Subcutaneous abdominal adipose tissue (tissue), 5 donors: ENCODE measurements around the gene SEC63.

Source experiments
- H3K27ac ChIP-seq: one replicate; pipeline ENCODE4 v1.7.0; 2013; ENCODE audit warnings: low read depth, mild to moderate bottlenecking, inconsistent platforms, low read length, moderate library complexity
- H3K27me3 ChIP-seq, 5 donors: one replicate each; pipeline ENCODE4 v1.7.0; 2013; ENCODE audit warnings: low read length in 5 of 5, inconsistent platforms in 1 of 5; ENCODE audit not compliant: control insufficient read depth in 5 of 5, insufficient read depth in 4 of 5
- H3K36me3 ChIP-seq, 5 donors: one replicate each; pipeline ENCODE4 v1.7.0; 2013; ENCODE audit warnings: low read length in 5 of 5; ENCODE audit not compliant: control insufficient read depth in 5 of 5, insufficient read depth in 5 of 5
- H3K4me1 ChIP-seq, 5 donors: one replicate each; pipeline ENCODE4 v1.7.0; 2013; ENCODE audit warnings: low read length in 5 of 5, mild to moderate bottlenecking in 3 of 5, moderate library complexity in 1 of 5; ENCODE audit not compliant: control insufficient read depth in 5 of 5, insufficient read depth in 5 of 5
- H3K4me3 ChIP-seq, 5 donors: one replicate each; pipeline ENCODE4 v1.7.0; 2013; ENCODE audit warnings: low read length in 5 of 5, low read depth in 1 of 5
- H3K9ac ChIP-seq, 5 donors: one replicate each; pipeline ENCODE4 v1.7.0; 2013; ENCODE audit warnings: low read length in 5 of 5, mild to moderate bottlenecking in 4 of 5, moderate library complexity in 3 of 5
- H3K9me3 ChIP-seq, 5 donors: one replicate each; pipeline ENCODE4 v1.7.0; 2013; ENCODE audit warnings: low read length in 5 of 5; ENCODE audit not compliant: control insufficient read depth in 5 of 5
- donor health status: healthy.
- donor health status: healthy.
- donor health status: healthy.
- donor health status: healthy.
- donor health status: healthy.

SEC63 gene

DNA sequence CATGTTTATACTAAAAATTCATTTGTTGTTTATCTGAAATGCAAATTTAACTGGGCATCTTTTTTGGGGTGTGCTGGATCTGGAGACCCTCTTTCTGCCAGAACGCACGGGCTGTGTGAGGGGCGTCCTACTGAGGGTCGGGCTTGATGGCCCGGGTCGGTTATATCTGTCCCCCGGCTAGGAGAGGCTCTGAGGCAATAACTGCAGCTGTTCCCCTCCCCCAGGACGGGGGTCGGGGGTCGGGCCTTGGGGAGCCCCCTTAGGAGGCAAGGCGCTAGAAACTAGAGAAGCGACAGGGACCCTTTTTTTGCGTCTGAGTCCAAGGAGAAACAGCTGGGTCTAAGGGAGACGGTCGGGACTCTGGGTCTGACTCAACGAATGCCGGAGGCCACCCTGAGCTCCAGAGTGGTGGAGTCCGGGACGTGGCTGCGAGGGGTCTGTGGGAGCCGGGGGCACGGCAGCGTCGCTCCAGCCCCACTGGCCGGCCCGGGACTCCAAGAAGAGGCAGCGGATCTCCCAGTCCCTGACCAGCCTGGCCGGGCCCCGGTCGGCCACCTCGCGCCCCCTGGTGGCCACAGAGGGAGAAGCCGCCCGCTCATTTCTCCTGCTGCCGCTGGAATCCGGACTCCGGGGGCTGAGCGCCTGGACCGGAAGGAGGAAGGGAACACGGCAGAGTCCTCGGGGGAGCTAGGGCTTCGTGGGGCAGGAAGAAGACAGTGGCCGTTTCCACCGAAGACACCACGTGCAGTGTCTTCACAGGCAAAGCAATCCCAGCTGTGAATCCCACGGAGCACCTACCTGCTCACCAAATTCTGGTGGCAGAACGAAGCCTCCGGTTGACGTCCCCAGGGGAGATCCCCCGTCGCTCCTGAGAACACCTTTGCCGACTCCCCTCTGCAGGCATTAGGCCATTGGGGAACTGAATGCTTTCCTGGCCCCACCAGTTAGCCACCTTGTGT, 109.9 kb downstream of the SEC63 start:
- H3K4me3 ChIP-seq: peak overlapping the region; percentile 59 to 82 (median 67)
- H3K9ac ChIP-seq: peak overlapping the region in 3 of 5 donors; percentile 54 to 65 (median 62)

GRCh38 chr6:107846262-107846795, 111.7 kb downstream of the SEC63 start:
- H3K4me3 ChIP-seq: no peak overlapping the region
- no peak overlapping the region for H3K27ac ChIP-seq
- no peak overlapping the region for H3K9ac ChIP-seq
- peaks cover 0 to 10% (median 5%) of the 10 kb centered on the region in 5 donors for H3K27me3 ChIP-seq
- no peaks in the 10 kb centered on the region for H3K9me3 ChIP-seq
- H3K36me3 ChIP-seq: no peaks in the 10 kb centered on the region
- H3K4me1 ChIP-seq: peaks cover 2 to 12% (median 10%) of the 10 kb centered on the region in 5 donors

More for the DNA sequence above, 109.9 kb downstream of the SEC63 start:
- no peaks in the 10 kb centered on the region for H3K36me3 ChIP-seq
- no peaks in the 10 kb centered on the region for H3K9me3 ChIP-seq
- H3K4me1 ChIP-seq: peaks cover 2 to 12% (median 10%) of the 10 kb centered on the region in 5 donors
- H3K27ac ChIP-seq: no peak overlapping the region
- peaks cover 0 to 10% (median 5%) of the 10 kb centered on the region in 5 donors for H3K27me3 ChIP-seq

DNA sequence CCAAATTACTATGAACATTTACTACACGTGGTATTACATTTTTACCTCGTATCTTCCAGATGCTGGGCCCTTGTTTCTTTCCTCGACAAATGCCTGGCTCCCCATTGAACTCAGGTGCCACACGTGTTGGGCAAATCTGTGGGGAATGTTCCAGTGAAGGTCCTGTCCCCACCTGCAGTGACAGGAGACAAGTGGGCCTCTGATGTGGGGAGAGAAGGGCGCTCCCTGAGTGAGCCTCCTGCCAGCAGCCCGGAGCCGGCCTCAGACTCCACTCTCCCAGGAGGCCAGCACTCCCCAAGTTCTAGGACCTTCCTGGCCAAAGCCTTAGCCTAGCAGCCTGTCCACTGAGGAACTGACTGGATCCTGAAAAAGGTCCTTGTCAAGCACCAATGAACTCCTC, 112.2 kb downstream of the SEC63 start:
- H3K4me1 ChIP-seq: peaks cover 2 to 12% (median 10%) of the 10 kb centered on the region in 5 donors
- H3K4me3 ChIP-seq: no peak overlapping the region
- no peaks in the 10 kb centered on the region for H3K9me3 ChIP-seq
- H3K27ac ChIP-seq: no peak overlapping the region
- no peaks in the 10 kb centered on the region for H3K36me3 ChIP-seq
- H3K27me3 ChIP-seq: peaks cover 0 to 10% (median 5%) of the 10 kb centered on the region in 5 donors
- H3K9ac ChIP-seq: no peak overlapping the region

- H3K27ac ChIP-seq: no peak overlapping the region
- H3K9ac ChIP-seq: no peak overlapping the region
- H3K27me3 ChIP-seq: peaks cover 0 to 8% (median 5%) of the 10 kb centered on the region in 5 donors
- no peaks in the 10 kb centered on the region for H3K36me3 ChIP-seq
- H3K9me3 ChIP-seq: no peaks in the 10 kb centered on the region
- no peak overlapping the region for H3K4me3 ChIP-seq
- H3K4me1 ChIP-seq: peaks cover under 1 to 8% (median 6%) of the 10 kb centered on the region in 5 donors
Observed at GRCh38 chr6:107843400-107843799, 114.6 kb downstream of the SEC63 start.

DNA sequence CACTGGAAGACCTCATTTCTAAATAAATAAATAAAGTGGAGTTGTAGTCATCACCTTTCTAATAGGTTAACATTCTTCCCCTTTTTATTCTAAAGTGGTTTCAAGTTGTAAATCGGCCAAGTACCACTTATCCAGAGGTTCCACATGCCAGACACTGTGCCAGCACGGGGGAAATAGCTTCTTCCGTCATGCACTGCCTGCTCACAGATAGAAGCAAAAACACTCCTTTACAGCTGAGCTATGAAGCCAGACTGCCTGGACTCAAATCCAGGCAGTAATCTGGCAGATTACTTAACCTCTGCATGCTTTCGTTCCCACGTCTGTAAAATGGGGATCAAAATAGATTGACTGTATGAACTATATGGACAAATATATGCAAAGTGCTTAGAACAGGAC, 116.7 kb downstream of the SEC63 start:
- H3K27me3 ChIP-seq: peaks cover 0 to 2% (median 0%) of the 10 kb centered on the region in 5 donors
- no peak overlapping the region for H3K9ac ChIP-seq
- H3K9me3 ChIP-seq: no peaks in the 10 kb centered on the region
- no peak overlapping the region for H3K27ac ChIP-seq
- H3K4me1 ChIP-seq: no peaks in the 10 kb centered on the region
- no peaks in the 10 kb centered on the region for H3K36me3 ChIP-seq
- no peak overlapping the region for H3K4me3 ChIP-seq

DNA sequence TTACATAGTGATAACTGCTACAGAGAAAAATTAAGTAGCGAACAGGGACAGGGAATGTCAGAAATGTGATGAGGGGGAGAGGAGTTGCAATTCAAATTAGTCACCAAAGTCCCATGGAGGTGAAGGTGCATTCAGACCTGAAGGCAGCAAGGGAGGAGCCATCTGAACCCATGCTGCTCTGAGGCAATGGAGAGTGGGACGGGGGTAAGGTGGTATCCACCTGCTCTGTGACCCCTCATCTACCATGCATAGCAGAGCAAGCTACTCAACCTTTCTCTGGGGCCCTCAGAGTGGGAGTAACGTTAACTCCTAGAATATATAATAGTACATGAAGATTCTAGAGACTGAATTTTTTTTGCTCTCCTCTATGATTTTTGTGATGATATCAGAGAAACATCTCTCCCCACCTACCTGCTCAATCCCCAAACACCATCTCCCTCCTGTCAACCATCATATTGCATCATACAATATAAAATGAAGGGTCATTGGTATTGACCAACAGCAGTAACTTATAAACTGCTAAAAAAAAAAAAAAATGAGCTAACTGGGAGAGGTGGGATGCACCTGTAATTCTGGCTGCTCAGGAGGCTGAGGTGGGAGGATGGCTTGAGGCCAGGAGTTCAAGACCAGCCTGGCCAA, 117.3 kb downstream of the SEC63 start:
- no peak overlapping the region for H3K4me3 ChIP-seq
- no peaks in the 10 kb centered on the region for H3K36me3 ChIP-seq
- H3K9ac ChIP-seq: no peak overlapping the region
- no peaks in the 10 kb centered on the region for H3K9me3 ChIP-seq
- H3K27me3 ChIP-seq: no peaks in the 10 kb centered on the region
- H3K27ac ChIP-seq: no peak overlapping the region
- no peaks in the 10 kb centered on the region for H3K4me1 ChIP-seq

DNA sequence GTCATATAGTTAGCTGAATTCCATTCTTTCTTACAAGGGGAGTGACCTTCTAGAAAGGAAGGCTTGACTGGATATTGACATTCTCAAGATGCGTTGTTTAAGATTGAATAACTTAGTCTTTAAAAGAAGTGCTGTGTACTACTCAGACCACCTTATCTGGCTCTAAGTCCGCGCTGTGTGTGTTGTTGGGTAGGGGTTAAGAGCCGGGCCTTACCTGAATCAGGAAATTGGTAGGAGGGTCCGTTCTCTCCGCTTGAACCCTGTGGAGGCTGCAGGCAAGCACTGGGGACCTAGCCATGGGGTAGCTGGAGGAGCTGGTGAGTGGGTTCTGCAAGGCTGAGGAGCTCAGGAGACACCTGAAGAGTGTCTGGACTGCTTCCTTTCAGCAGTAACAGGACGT, 124.9 kb downstream of the SEC63 start:
- no peaks in the 10 kb centered on the region for H3K4me1 ChIP-seq
- no peak overlapping the region for H3K4me3 ChIP-seq
- H3K9ac ChIP-seq: no peak overlapping the region
- no peaks in the 10 kb centered on the region for H3K9me3 ChIP-seq
- H3K27me3 ChIP-seq: no peaks in the 10 kb centered on the region
- H3K27ac ChIP-seq: no peak overlapping the region
- no peaks in the 10 kb centered on the region for H3K36me3 ChIP-seq

DNA sequence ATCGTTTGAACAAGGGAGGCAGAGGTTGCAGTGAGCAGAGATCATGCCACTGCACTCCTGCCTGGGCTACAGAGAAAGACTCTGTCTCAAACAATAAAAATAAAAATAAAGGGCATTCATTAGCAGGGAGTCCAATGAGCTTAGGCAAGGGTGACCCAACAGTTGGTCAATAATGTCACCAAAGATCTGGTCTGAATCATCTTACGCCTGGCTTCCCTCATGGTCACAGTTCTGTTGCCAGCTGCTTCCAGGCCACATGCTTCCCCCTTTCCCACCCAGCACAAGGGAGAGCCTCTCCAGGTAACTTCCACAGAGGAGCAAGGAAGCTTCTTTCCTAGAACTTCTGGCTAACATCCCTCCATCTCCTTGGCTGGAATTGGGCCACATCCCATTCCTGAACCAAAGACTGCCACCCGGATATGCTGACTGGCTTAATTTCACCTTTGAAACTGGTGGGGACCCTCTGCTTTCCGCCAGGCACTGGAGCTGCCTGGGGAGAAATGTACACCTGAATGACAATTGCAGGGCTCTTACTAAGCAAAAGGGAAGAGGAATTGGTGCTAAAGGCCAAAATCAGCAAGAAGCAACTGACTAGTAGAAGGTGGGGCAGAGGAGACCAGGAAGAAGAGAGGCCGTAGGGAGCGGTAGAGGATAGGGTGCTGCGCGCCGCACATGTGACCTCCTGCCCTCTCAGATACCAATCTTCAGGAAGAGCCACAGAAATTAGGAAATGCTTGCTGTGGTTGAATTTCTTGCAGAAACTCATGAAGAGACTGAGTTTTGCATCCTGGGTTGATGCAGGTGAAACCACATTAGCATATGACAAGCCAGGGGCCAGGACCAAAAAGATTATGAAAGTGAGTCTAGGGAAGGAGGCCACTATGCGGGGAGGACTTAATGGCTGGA, 125.6 kb downstream of the SEC63 start:
- H3K27ac ChIP-seq: no peak overlapping the region
- H3K36me3 ChIP-seq: no peaks in the 10 kb centered on the region

DNA sequence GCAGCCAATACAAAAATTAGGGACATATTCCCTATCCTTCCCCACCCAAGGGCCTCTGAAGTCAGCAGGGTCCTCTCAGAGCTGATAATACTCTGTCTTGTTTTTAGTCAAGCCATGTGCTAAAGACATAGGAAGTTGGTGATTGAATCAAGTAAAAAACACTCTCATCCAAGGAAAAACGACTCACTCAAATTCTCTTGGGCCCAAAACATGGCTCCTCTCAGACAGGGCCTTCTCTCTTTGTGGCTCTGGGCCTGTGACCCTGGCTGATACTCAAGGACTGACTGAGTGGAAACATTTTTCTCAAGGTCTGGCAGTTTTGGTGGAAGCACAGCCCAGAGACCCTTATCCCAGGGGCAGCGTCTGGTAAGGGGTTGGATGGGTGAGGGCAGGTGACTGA, 127.9 kb downstream of the SEC63 start:
- H3K27me3 ChIP-seq: peaks cover 0 to 2% (median 0%) of the 10 kb centered on the region in 5 donors
- H3K9ac ChIP-seq: no peak overlapping the region
- no peak overlapping the region for H3K27ac ChIP-seq
- no peaks in the 10 kb centered on the region for H3K4me1 ChIP-seq
- no peaks in the 10 kb centered on the region for H3K36me3 ChIP-seq
- no peaks in the 10 kb centered on the region for H3K9me3 ChIP-seq
- no peak overlapping the region for H3K4me3 ChIP-seq

More for the DNA sequence above, 125.6 kb downstream of the SEC63 start:
- Histone ChIP-seq H3K4me3 (no peak overlapping the region), H3K9ac (no peak overlapping the region), H3K4me1 (no peaks in the 10 kb centered on the region), H3K9me3 (no peaks in the 10 kb centered on the region), H3K27me3 (no peaks in the 10 kb centered on the region)
